GM12892 (cell line): ENCODE data around the gene NFE2.

ENCODE experiments used
- POLR2A ChIP-seq: IDR thresholded peaks from 2 replicates; pipeline ENCODE4 v1.6.1; 2011; ENCODE audit warnings: low read depth, low read length, control low read depth
- POLR2AphosphoS5 ChIP-seq: IDR thresholded peaks from 2 replicates; pipeline ENCODE4 v1.6.1; 2011; ENCODE audit warnings: low read depth, low read length, control low read depth
- TAF1 ChIP-seq: IDR thresholded peaks from 2 replicates; pipeline ENCODE4 v1.6.1; 2011; ENCODE audit warnings: low read depth, mild to moderate bottlenecking, control low read depth, low read length, borderline replicate concordance

DNA sequence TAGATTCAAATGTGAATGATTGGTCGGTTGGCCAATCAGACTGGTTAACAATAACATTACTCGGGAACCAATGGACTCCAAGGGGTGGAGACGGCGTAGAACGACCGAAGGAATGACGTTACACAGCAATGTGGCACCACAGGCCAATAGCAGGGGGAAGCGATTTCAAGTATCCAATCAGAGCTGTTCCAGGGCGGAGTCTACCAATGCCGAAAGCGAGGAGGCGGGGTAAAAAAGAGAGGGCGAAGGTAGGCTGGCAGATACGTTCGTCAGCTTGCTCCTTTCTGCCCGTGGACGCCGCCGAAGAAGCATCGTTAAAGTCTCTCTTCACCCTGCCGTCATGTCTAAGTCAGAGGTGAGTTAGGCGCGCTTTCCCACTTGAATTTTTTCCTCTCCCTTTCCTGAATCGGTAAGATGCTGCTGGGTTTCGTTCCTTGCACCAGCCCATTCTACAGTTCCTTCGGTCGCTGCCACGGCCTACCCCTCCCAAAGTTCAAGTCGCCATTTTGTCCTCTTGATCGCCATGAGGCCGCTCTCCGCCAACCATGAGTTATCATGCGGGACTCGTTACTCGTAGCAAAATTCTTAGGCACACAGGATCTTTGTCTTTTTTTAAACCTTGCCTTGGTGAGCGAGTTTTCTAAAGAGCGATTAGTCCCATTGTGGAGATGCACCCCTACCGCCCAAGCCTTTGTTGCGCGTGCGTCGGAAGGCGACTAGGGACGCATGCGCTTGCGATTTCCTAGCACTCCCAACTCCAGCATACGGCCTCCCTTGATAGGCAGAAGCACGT is 20.2 kb downstream of the NFE2 start, which contains the start of gene HNRNPA1:
- TF ChIP-seq POLR2A (peak; percentile 99), TAF1 (peak; percentile 99), POLR2AphosphoS5 (peak; percentile 99)
